HepG2 (cell line): ENCODE results near the gene FUOM. TPM values are rescaled to one million over a fixed set of nuclear protein-coding genes. Genes with fewer than 3 reads are reported as not detected.

Experiments
- ATF2 ChIP-seq: sonication (generic); formaldehyde crosslinking; IDR thresholded peaks from 2 replicates; pipeline ENCODE4 v1.4.0; 2020; ENCODE audit warnings: missing genetic modification reagents
- ATF7 ChIP-seq, 2 experiments: fragments of 450-650 bp in 1 of 2; sonication (generic) in 1 of 2; formaldehyde crosslinking in 1 of 2; IDR thresholded peaks; 2 replicates each; pipeline versions ENCODE4 v1.4.0 to v1.6.1; 2016 to 2020; ENCODE audit warnings: antibody characterized with exemption in 1 of 2, mild to moderate bottlenecking in 1 of 2, missing genetic modification reagents in 1 of 2
- CCAR2 ChIP-seq: fragments of 200-400 bp; formaldehyde crosslinking; optimal IDR thresholded peaks from 2 replicates; pipeline ENCODE3; 2018; ENCODE audit warnings: low read depth, mild to moderate bottlenecking, low read length, moderate library complexity
- EHMT2 ChIP-seq: fragments of 200-600 bp; sonication (generic); IDR thresholded peaks from 2 replicates; pipeline ENCODE4 v1.7.0; 2017; ENCODE audit warnings: antibody characterized with exemption, low read depth, low read length, borderline replicate concordance
- ETS1 ChIP-seq: sonication (generic); formaldehyde crosslinking; IDR thresholded peaks from 2 replicates; pipeline ENCODE4 v1.4.0; 2020; ENCODE audit warnings: missing genetic modification reagents
- FOXM1 ChIP-seq: sonication (generic); formaldehyde crosslinking; IDR thresholded peaks from 2 replicates; pipeline ENCODE4 v1.5.0; 2020; ENCODE audit warnings: missing genetic modification reagents
- HNRNPH1 ChIP-seq: fragments of 200-400 bp; formaldehyde crosslinking; optimal IDR thresholded peaks from 2 replicates; pipeline ENCODE3; 2017; ENCODE audit warnings: mild to moderate bottlenecking, low read depth, low read length
- MAFK ChIP-seq, 2 experiments: IDR thresholded peaks in 1 of 2; conservative IDR thresholded peaks in 1 of 2; 2 replicates each; pipeline ENCODE4 v1.6.1; 2011; ENCODE audit warnings: improper control_type of control experiment in 2 of 2, low read length in 2 of 2
- MIXL1 ChIP-seq: IDR thresholded peaks from 2 replicates; pipeline ENCODE4 v1.6.1; 2016
- MLX ChIP-seq: IDR thresholded peaks from 2 replicates; pipeline ENCODE4 v1.6.1; 2016
- NKX3-1 ChIP-seq: sonication (generic); formaldehyde crosslinking; IDR thresholded peaks from 2 replicates; pipeline ENCODE4 v1.5.0; 2020; ENCODE audit warnings: missing genetic modification reagents
- PCBP2 ChIP-seq: fragments of 200-400 bp; formaldehyde crosslinking; optimal IDR thresholded peaks from 2 replicates; pipeline ENCODE3; 2018; ENCODE audit warnings: low read length, low read depth; ENCODE audit not compliant: poor library complexity, severe bottlenecking
- PHB2 ChIP-seq: fragments of 450-650 bp; IDR thresholded peaks from 2 replicates; pipeline ENCODE4 v1.6.1; 2018; ENCODE audit not compliant: partially characterized antibody
- SOX13 ChIP-seq, 3 experiments: fragments of 450-650 bp in 1 of 3; sonication (generic) in 1 of 3; formaldehyde crosslinking in 1 of 3; IDR thresholded peaks in 2 of 3; conservative IDR thresholded peaks in 1 of 3; 2 replicates each; pipeline versions ENCODE4 v1.5.0 to v1.6.1; 2016 to 2020; ENCODE audit warnings: antibody characterized with exemption in 1 of 3, mild to moderate bottlenecking in 1 of 3, missing compliant biosample characterization in 1 of 3, missing genetic modification reagents in 1 of 3, moderate library complexity in 1 of 3
- SRSF4 ChIP-seq: fragments of 200-400 bp; formaldehyde crosslinking; IDR thresholded peaks from one replicate; pipeline ENCODE4 v1.6.1; 2018; ENCODE audit warnings: mild to moderate bottlenecking, low read depth, low read length, moderate library complexity; ENCODE audit not compliant: poor library complexity, severe bottlenecking
- ZGPAT ChIP-seq: IDR thresholded peaks from 2 replicates; pipeline ENCODE4 v1.6.1; 2016; ENCODE audit warnings: mild to moderate bottlenecking
- ZNF124 ChIP-seq: sonication (generic); formaldehyde crosslinking; IDR thresholded peaks from 2 replicates; pipeline ENCODE4 v1.4.0; 2020; ENCODE audit warnings: missing genetic modification reagents
- ZNF136 ChIP-seq: sonication (generic); formaldehyde crosslinking; IDR thresholded peaks from 2 replicates; pipeline ENCODE4 v1.8.1; 2022; ENCODE audit warnings: low read depth, mild to moderate bottlenecking, moderate library complexity, missing genetic modification reagents
- ZNF160 ChIP-seq: sonication (generic); formaldehyde crosslinking; IDR thresholded peaks from 2 replicates; pipeline ENCODE4 v1.8.0; 2022; ENCODE audit warnings: mild to moderate bottlenecking, inconsistent platforms, missing genetic modification reagents
- ZNF230 ChIP-seq: sonication (generic); formaldehyde crosslinking; IDR thresholded peaks from 2 replicates; pipeline ENCODE4 v1.4.0; 2020; ENCODE audit warnings: mild to moderate bottlenecking, missing genetic modification reagents
- ZNF326 ChIP-seq: sonication (generic); formaldehyde crosslinking; IDR thresholded peaks from 2 replicates; pipeline ENCODE4 v1.4.0; 2020; ENCODE audit warnings: missing genetic modification reagents, borderline replicate concordance
- ZNF34 ChIP-seq: sonication (generic); formaldehyde crosslinking; IDR thresholded peaks from 2 replicates; pipeline ENCODE4 v1.4.0; 2020; ENCODE audit warnings: mild to moderate bottlenecking, missing genetic modification reagents, borderline replicate concordance
- ZNF367 ChIP-seq: sonication (generic); formaldehyde crosslinking; IDR thresholded peaks from 2 replicates; pipeline ENCODE4 v1.4.0; 2020; ENCODE audit warnings: missing genetic modification reagents, borderline replicate concordance
- ZNF639 ChIP-seq: conservative IDR thresholded peaks from 2 replicates; pipeline ENCODE4 v1.6.1; 2018; ENCODE audit warnings: missing genetic modification reagents
- polyA plus RNA-seq, 8 experiments: library from polyadenylated mRNA; depleted of rRNA in 3 of 8; stranded (reverse) in 7 of 8; unstranded in 1 of 8; fragments of >200 nt; fragmentation: Illumina TruSeq in 4 of 8; extraction: Trizol in 4 of 8; gene quantifications; 2 replicates each; pipeline versions ENCODE4 v1.2.1 to v1.2.3, GENCODE V29; 2011 to 2016; ENCODE audit warnings: low read depth in 4 of 8, missing spikeins in 1 of 8, mixed read lengths in 1 of 8; ENCODE audit not compliant: insufficient read depth in 1 of 8
- total RNA-seq, 5 experiments: library from RNA; depleted of rRNA; stranded (reverse); fragments of >200 nt; fragmentation: Illumina TruSeq; extraction: Trizol; gene quantifications; 2 replicates each; pipeline ENCODE4 v1.2.3, GENCODE V29; 2016; ENCODE audit warnings: low read depth in 1 of 5

FUOM gene
- total and polyA plus RNA-seq, 2 of the 13 experiments (the other 11 are each of a cell fraction or from before 2014, with no cell fraction given), result 27.5 to 60.4 TPM

- TF ChIP-seq ATF7 (IDR thresholded peaks at IDR 0.05), result no peak
- no peak for TF ChIP-seq ATF7 (CRISPR knock-in tag; IDR thresholded peaks at IDR 0.05)
- no peak for TF ChIP-seq HNRNPH1
- TF ChIP-seq MAFK (conservative IDR thresholded peaks at IDR 0.05 in 1 of 2, IDR thresholded peaks at IDR 0.05 in 1 of 2; ENCODE audit: low read length in 2 of 2), result no peak; a peak in 1 of 4 replicates
- TF ChIP-seq SRSF4, result no peak
- no peak for TF ChIP-seq ZNF160 (CRISPR knock-in tag)
- no peak for TF ChIP-seq CCAR2
- peak; percentile 62; the same call in 1 of the 2 replicates for TF ChIP-seq ZNF124 (CRISPR knock-in tag)
- TF ChIP-seq SOX13 (IDR thresholded peaks at IDR 0.05), result no peak
- peak in 1 of 2 experiments; percentile 13; a peak in 1 of 4 replicates for TF ChIP-seq SOX13 (CRISPR knock-in tag; conservative IDR thresholded peaks at IDR 0.05 in 1 of 2, IDR thresholded peaks at IDR 0.05 in 1 of 2)
- no peak for TF ChIP-seq ATF2 (CRISPR knock-in tag)
- TF ChIP-seq ZNF136 (CRISPR knock-in tag), result no peak
- no peak for TF ChIP-seq NKX3-1 (CRISPR knock-in tag)
- no peak for TF ChIP-seq ZNF639 (CRISPR knock-in tag)
- peak; percentile 54; the same call in 1 of the 2 replicates for TF ChIP-seq ZGPAT (CRISPR knock-in tag)
- TF ChIP-seq EHMT2, result no peak
- TF ChIP-seq ETS1 (CRISPR knock-in tag), result no peak
- TF ChIP-seq ZNF34, result no peak
- TF ChIP-seq ZNF326 (CRISPR knock-in tag), result no peak
- TF ChIP-seq ZNF230 (CRISPR knock-in tag), result no peak
- no peak for TF ChIP-seq PCBP2
- no peak for TF ChIP-seq FOXM1 (CRISPR knock-in tag)
- no peak for TF ChIP-seq PHB2
- no peak for TF ChIP-seq MLX (CRISPR knock-in tag)
- TF ChIP-seq ZNF367 (CRISPR knock-in tag), result no peak
- no peak for TF ChIP-seq MIXL1 (CRISPR knock-in tag)
These were observed 28.2 kb downstream of the FUOM start (continued) for GRCh38 chr10:133329491-133330202.
